K562 (cell line): Measurements from ENCODE around the gene INHA. TPM values are rescaled to one million over a fixed set of nuclear protein-coding genes. Genes with fewer than 3 reads are reported as not detected.

Source experiments
- FIP1L1 ChIP-seq: fragments of 200-400 bp; formaldehyde crosslinking; IDR thresholded peaks from 2 replicates; pipeline ENCODE4 v1.6.1; 2018; ENCODE audit warnings: mild to moderate bottlenecking, low read depth, low read length; ENCODE audit not compliant: poor library complexity, severe bottlenecking
- MAX ChIP-seq: sonication (generic); formaldehyde crosslinking; IDR thresholded peaks from 2 replicates; pipeline ENCODE4 v1.9.0; 2022; ENCODE audit warnings: mild to moderate bottlenecking, missing genetic modification reagents
- NR2F6 ChIP-seq: fragments of 450-650 bp; formaldehyde crosslinking; IDR thresholded peaks from 2 replicates; pipeline ENCODE4 v1.4.0; 2020; ENCODE audit warnings: mild to moderate bottlenecking
- NUFIP1 ChIP-seq: fragments of 450-650 bp; IDR thresholded peaks from 2 replicates; pipeline ENCODE4 v1.6.1; 2018; ENCODE audit not compliant: partially characterized antibody
- POLR2G ChIP-seq: fragments of 200-400 bp; formaldehyde crosslinking; IDR thresholded peaks from 2 replicates; pipeline ENCODE4 v1.6.1; 2017; ENCODE audit warnings: low read depth, mild to moderate bottlenecking, antibody characterized with exemption, low read length, moderate library complexity
- RBM25 ChIP-seq: fragments of 200-400 bp; formaldehyde crosslinking; IDR thresholded peaks from 2 replicates; pipeline ENCODE4 v1.6.1; 2018; ENCODE audit warnings: low read length, low read depth, moderate library complexity; ENCODE audit not compliant: severe bottlenecking
- SAP30 ChIP-seq: fragments of 200-600 bp; sonication (generic); IDR thresholded peaks from 2 replicates; pipeline ENCODE4 v1.6.1; 2012; ENCODE audit warnings: borderline replicate concordance, low read depth, mild to moderate bottlenecking, moderate library complexity, low read length, control low read depth, inconsistent platforms; ENCODE audit not compliant: insufficient read depth, poor library complexity, severe bottlenecking
- SMARCA5 ChIP-seq: fragments of 450-650 bp; IDR thresholded peaks from 2 replicates; pipeline ENCODE4 v1.6.1; 2016
- TAF1 ChIP-seq: IDR thresholded peaks from 2 replicates; pipeline ENCODE4 v1.6.1; 2011; ENCODE audit warnings: mild to moderate bottlenecking, low read length, moderate library complexity; ENCODE audit not compliant: insufficient read depth, control insufficient read depth, severe bottlenecking; ENCODE audit errors: extremely low read depth
- TOE1 ChIP-seq, 2 experiments: fragments of 450-650 bp in 1 of 2; sonication (generic) in 1 of 2; formaldehyde crosslinking in 1 of 2; IDR thresholded peaks; 2 replicates each; pipeline versions ENCODE4 v1.7.1 to v1.8.0; 2016 to 2022; ENCODE audit warnings: borderline replicate concordance in 2 of 2, mild to moderate bottlenecking in 2 of 2, antibody characterized with exemption in 1 of 2, inconsistent platforms in 1 of 2, low read depth in 1 of 2, missing genetic modification reagents in 1 of 2, moderate library complexity in 1 of 2
- ZBTB1 ChIP-seq: sonication (generic); formaldehyde crosslinking; IDR thresholded peaks from 2 replicates; pipeline ENCODE4 v1.8.1; 2023; ENCODE audit warnings: missing genetic modification reagents, low read depth, mild to moderate bottlenecking, borderline replicate concordance
- polyA plus RNA-seq, 8 experiments: library from polyadenylated mRNA; depleted of rRNA in 4 of 8; stranded (reverse) in 5 of 8; unstranded in 3 of 8; fragments of >200 nt; fragmentation: Nextera tagmentation in 2 of 8; fragmentation: Illumina TruSeq in 1 of 8; extraction: Ambion mirVana in 2 of 8; extraction: Trizol in 1 of 8; gene quantifications; 2 replicates each; pipeline versions ENCODE4 v1.2.1 to v1.2.3, GENCODE V29; 2011 to 2014; ENCODE audit warnings: inconsistent platforms in 1 of 8, missing spikeins in 1 of 8
- total RNA-seq, 7 experiments: library from RNA; depleted of rRNA in 6 of 7; stranded (reverse); fragments of >200 nt in 6 of 7; fragmentation: Illumina TruSeq in 2 of 7; extraction: Trizol in 2 of 7; gene quantifications; 2 replicates each; pipeline versions ENCODE4 v1.2.1 to v1.2.3, GENCODE V29; 2011 to 2021; ENCODE audit warnings: low replicate concordance in 1 of 7
- TF ChIP-seq, protein P1 (sequence below), 2 experiments: fragments of 450-650 bp; formaldehyde crosslinking in 1 of 2; IDR thresholded peaks; 2 replicates each; pipeline versions ENCODE4 v1.4.0 to v1.6.1; 2014 to 2020; ENCODE audit warnings: mild to moderate bottlenecking in 2 of 2, borderline replicate concordance in 1 of 2, low read depth in 1 of 2
- TF ChIP-seq, protein P2 (sequence below): sonication (generic); formaldehyde crosslinking; IDR thresholded peaks from 2 replicates; pipeline ENCODE4 v1.8.0; 2022; ENCODE audit warnings: mild to moderate bottlenecking, low read depth, missing genetic modification reagents
- TF ChIP-seq, protein P3 (sequence below): fragments of 450-650 bp; conservative IDR thresholded peaks from 2 replicates; pipeline ENCODE4 v1.6.1; 2016; ENCODE audit warnings: missing genetic modification characterization, low read depth, mild to moderate bottlenecking, control low read depth, missing compliant biosample characterization

INHA gene
- total and polyA plus RNA-seq, 9 of the 15 experiments (the other 6 are each of a cell fraction or from before 2014, with no cell fraction given), result 0.07 to 1.9 (median 0.40) TPM

GRCh38 chr2:219570924-219571310, 1.2 kb upstream of the INHA start (continued):
- TF ChIP-seq SMARCA5 (no peak), POLR2G (peak; percentile 68), TOE1 (IDR thresholded peaks at IDR 0.05; ENCODE audit: borderline replicate concordance) (no peak), TOE1 (CRISPR knock-in tag; IDR thresholded peaks at IDR 0.05; ENCODE audit: borderline replicate concordance, low read depth) (no peak), TAF1 (no peak), ZBTB1 (CRISPR knock-in tag) (0 out of 2 replicates have a peak, but pooled peaks have one; percentile 9), NUFIP1 (no peak), RBM25 (no peak), MAX (CRISPR knock-in tag) (no peak), FIP1L1 (no peak), SAP30 (no peak), NR2F6 (no peak)
- TF ChIP-seq, protein P1, sequence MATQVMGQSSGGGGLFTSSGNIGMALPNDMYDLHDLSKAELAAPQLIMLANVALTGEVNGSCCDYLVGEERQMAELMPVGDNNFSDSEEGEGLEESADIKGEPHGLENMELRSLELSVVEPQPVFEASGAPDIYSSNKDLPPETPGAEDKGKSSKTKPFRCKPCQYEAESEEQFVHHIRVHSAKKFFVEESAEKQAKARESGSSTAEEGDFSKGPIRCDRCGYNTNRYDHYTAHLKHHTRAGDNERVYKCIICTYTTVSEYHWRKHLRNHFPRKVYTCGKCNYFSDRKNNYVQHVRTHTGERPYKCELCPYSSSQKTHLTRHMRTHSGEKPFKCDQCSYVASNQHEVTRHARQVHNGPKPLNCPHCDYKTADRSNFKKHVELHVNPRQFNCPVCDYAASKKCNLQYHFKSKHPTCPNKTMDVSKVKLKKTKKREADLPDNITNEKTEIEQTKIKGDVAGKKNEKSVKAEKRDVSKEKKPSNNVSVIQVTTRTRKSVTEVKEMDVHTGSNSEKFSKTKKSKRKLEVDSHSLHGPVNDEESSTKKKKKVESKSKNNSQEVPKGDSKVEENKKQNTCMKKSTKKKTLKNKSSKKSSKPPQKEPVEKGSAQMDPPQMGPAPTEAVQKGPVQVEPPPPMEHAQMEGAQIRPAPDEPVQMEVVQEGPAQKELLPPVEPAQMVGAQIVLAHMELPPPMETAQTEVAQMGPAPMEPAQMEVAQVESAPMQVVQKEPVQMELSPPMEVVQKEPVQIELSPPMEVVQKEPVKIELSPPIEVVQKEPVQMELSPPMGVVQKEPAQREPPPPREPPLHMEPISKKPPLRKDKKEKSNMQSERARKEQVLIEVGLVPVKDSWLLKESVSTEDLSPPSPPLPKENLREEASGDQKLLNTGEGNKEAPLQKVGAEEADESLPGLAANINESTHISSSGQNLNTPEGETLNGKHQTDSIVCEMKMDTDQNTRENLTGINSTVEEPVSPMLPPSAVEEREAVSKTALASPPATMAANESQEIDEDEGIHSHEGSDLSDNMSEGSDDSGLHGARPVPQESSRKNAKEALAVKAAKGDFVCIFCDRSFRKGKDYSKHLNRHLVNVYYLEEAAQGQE (IDR thresholded peaks at IDR 0.05; ENCODE audit: borderline replicate concordance), result no peak
- TF ChIP-seq, protein P1 (CRISPR knock-in tag; IDR thresholded peaks at IDR 0.05; ENCODE audit: low read depth), result 0 out of 2 replicates have a peak, but pooled peaks have one; percentile 29
- TF ChIP-seq, protein P2, sequence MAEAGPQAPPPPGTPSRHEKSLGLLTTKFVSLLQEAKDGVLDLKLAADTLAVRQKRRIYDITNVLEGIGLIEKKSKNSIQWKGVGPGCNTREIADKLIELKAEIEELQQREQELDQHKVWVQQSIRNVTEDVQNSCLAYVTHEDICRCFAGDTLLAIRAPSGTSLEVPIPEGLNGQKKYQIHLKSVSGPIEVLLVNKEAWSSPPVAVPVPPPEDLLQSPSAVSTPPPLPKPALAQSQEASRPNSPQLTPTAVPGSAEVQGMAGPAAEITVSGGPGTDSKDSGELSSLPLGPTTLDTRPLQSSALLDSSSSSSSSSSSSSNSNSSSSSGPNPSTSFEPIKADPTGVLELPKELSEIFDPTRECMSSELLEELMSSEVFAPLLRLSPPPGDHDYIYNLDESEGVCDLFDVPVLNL (CRISPR knock-in tag), result no peak
- TF ChIP-seq, protein P3, sequence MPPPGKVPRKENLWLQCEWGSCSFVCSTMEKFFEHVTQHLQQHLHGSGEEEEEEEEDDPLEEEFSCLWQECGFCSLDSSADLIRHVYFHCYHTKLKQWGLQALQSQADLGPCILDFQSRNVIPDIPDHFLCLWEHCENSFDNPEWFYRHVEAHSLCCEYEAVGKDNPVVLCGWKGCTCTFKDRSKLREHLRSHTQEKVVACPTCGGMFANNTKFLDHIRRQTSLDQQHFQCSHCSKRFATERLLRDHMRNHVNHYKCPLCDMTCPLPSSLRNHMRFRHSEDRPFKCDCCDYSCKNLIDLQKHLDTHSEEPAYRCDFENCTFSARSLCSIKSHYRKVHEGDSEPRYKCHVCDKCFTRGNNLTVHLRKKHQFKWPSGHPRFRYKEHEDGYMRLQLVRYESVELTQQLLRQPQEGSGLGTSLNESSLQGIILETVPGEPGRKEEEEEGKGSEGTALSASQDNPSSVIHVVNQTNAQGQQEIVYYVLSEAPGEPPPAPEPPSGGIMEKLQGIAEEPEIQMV (tag), result no peak
